ENCODE measurements around the gene CNOT10.

DNA sequence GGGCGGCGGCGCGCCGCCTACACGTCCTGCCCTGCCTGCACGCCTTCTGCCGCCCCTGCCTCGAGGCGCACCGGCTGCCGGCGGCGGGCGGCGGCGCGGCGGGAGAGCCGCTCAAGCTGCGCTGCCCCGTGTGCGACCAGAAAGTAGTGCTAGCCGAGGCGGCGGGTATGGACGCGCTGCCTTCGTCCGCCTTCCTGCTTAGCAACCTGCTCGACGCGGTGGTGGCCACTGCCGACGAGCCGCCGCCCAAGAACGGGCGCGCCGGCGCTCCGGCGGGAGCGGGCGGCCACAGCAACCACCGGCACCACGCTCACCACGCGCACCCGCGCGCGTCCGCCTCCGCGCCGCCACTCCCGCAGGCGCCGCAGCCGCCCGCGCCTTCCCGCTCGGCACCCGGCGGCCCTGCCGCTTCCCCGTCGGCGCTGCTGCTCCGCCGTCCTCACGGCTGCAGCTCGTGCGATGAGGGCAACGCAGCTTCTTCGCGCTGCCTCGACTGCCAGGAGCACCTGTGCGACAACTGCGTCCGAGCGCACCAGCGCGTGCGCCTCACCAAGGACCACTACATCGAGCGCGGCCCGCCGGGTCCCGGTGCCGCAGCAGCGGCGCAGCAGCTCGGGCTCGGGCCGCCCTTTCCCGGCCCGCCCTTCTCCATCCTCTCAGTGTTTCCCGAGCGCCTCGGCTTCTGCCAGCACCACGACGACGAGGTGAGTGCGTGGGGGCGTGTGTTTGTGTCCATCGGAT lies 133.4 kb downstream of the CNOT10 start:
- TF ChIP-seq, protein P1, sequence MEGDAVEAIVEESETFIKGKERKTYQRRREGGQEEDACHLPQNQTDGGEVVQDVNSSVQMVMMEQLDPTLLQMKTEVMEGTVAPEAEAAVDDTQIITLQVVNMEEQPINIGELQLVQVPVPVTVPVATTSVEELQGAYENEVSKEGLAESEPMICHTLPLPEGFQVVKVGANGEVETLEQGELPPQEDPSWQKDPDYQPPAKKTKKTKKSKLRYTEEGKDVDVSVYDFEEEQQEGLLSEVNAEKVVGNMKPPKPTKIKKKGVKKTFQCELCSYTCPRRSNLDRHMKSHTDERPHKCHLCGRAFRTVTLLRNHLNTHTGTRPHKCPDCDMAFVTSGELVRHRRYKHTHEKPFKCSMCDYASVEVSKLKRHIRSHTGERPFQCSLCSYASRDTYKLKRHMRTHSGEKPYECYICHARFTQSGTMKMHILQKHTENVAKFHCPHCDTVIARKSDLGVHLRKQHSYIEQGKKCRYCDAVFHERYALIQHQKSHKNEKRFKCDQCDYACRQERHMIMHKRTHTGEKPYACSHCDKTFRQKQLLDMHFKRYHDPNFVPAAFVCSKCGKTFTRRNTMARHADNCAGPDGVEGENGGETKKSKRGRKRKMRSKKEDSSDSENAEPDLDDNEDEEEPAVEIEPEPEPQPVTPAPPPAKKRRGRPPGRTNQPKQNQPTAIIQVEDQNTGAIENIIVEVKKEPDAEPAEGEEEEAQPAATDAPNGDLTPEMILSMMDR (IDR thresholded peaks at IDR 0.05): no peak
- TF ChIP-seq POLR2A (IDR thresholded peaks at IDR 0.05): no peak
